DOHH2 (cell line): ENCODE results near the gene CRHR1.

Experiments
- H3F3A ChIP-seq: fragments of 200-600 bp; sonication (generic), shearing (Covaris generic); 2 replicates; pipeline ENCODE4 v1.6.0; 2016; ENCODE audit warnings: antibody characterized with exemption, mild to moderate bottlenecking; ENCODE audit not compliant: control insufficient read depth, insufficient read depth
- H3K27ac ChIP-seq: fragments of 200-600 bp; sonication (generic); 2 replicates; pipeline ENCODE4 v1.5.1; 2014; ENCODE audit warnings: low read depth, mild to moderate bottlenecking, low read length, moderate library complexity
- H3K27me3 ChIP-seq: fragments of 200-600 bp; sonication (generic); 2 replicates; pipeline ENCODE4 v1.6.1; 2014; ENCODE audit warnings: mild to moderate bottlenecking, low read length, mixed read lengths; ENCODE audit not compliant: control insufficient read depth
- H3K36me3 ChIP-seq: fragments of 200-600 bp; sonication (generic); 2 replicates; pipeline ENCODE4 v1.6.1; 2014; ENCODE audit warnings: mild to moderate bottlenecking, low read length, moderate library complexity, mixed read lengths; ENCODE audit not compliant: control insufficient read depth
- H3K4me1 ChIP-seq: fragments of 200-600 bp; sonication (generic); 2 replicates; pipeline ENCODE4 v1.6.1; 2014; ENCODE audit warnings: mild to moderate bottlenecking, low read length, mixed read lengths; ENCODE audit not compliant: control insufficient read depth
- H3K4me2 ChIP-seq: fragments of 200-600 bp; sonication (generic); 2 replicates; pipeline ENCODE4 v1.6.0; 2014; ENCODE audit warnings: mild to moderate bottlenecking, low read length, moderate library complexity
- H3K4me3 ChIP-seq: fragments of 200-600 bp; sonication (generic); 2 replicates; pipeline ENCODE4 v1.5.1; 2014; ENCODE audit warnings: mild to moderate bottlenecking, low read length, mixed read lengths
- H3K79me2 ChIP-seq: fragments of 200-600 bp; sonication (generic); 2 replicates; pipeline ENCODE4 v1.6.1; 2014; ENCODE audit warnings: mild to moderate bottlenecking, low read length, mixed read lengths; ENCODE audit not compliant: control insufficient read depth
- H3K9me2 ChIP-seq: fragments of 200-600 bp; sonication (generic); replicated peaks from 2 replicates; pipeline ENCODE4 v1.6.1; 2014; ENCODE audit warnings: mild to moderate bottlenecking, low read length, mixed read lengths; ENCODE audit not compliant: control insufficient read depth
- H3K9me3 ChIP-seq: fragments of 200-600 bp; sonication (generic); 2 replicates; pipeline ENCODE4 v1.6.1; 2014; ENCODE audit warnings: antibody characterized with exemption, low read length, mixed read lengths; ENCODE audit not compliant: control insufficient read depth, insufficient read depth
- H4K20me1 ChIP-seq: fragments of 200-600 bp; sonication (generic); 2 replicates; pipeline ENCODE4 v1.6.0; 2014; ENCODE audit warnings: low read depth, mild to moderate bottlenecking, antibody characterized with exemption, low read length, moderate library complexity; ENCODE audit not compliant: control insufficient read depth, insufficient read depth
- CTCF ChIP-seq: fragments of 200-600 bp; sonication (generic); IDR thresholded peaks from one replicate; pipeline ENCODE4 v1.5.1; 2014; ENCODE audit warnings: antibody characterized with exemption, mild to moderate bottlenecking, low read depth, low read length; ENCODE audit not compliant: poor library complexity, severe bottlenecking
- EZH2phosphoT487 ChIP-seq: fragments of 200-600 bp; sonication (generic); IDR thresholded peaks from 2 replicates; pipeline ENCODE4 v1.6.1; 2017; ENCODE audit warnings: borderline replicate concordance, mild to moderate bottlenecking, antibody characterized with exemption, low read length, moderate library complexity, mixed read lengths

Gene CRHR1

DNA sequence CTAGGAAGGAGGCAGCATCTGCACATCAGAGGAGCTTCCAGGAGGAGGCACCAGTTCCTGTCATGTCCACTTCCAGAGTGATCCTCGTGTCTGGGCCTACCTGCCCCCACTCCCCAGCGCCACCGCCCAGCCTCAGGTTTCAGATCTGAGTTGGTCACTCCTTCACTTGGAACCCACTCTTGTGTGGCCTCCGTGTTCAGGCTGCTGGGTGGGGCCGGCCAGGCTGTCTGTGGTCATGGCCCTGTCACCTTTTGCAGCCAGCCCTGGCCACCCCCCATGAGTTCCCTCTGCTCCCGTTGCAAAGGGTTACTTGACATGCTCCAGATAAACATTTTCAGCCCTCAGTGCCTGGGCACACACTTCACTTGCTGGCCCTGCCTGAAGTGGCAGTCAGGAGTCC, 33.9 kb downstream of the CRHR1 start:
- Histone ChIP-seq H3F3A (no peaks in the 10 kb centered on the region), H4K20me1 (no peaks in the 10 kb centered on the region; the same call in 1 of the 2 replicates), H3K4me2 (no peak overlapping the region), H3K9me2 (no peaks in the 10 kb centered on the region), H3K36me3 (no peaks in the 10 kb centered on the region), H3K27ac (no peak overlapping the region), H3K4me3 (no peak overlapping the region), H3K27me3 (no peaks in the 10 kb centered on the region), H3K9me3 (no peaks in the 10 kb centered on the region), H3K4me1 (no peaks in the 10 kb centered on the region), H3K79me2 (no peaks in the 10 kb centered on the region)
- TF ChIP-seq CTCF, result no peak
- no peak for TF ChIP-seq EZH2phosphoT487

GRCh38 chr17:45818699-45819098, 34.6 kb downstream of the CRHR1 start:
- Histone ChIP-seq H3K79me2 (no peaks in the 10 kb centered on the region), H3K4me3 (no peak overlapping the region), H3K4me2 (no peak overlapping the region), H4K20me1 (no peaks in the 10 kb centered on the region; the same call in 1 of the 2 replicates), H3K27ac (no peak overlapping the region), H3K36me3 (no peaks in the 10 kb centered on the region), H3K9me3 (no peaks in the 10 kb centered on the region), H3K9me2 (no peaks in the 10 kb centered on the region), H3K27me3 (no peaks in the 10 kb centered on the region), H3K4me1 (no peaks in the 10 kb centered on the region), H3F3A (no peaks in the 10 kb centered on the region)
- TF ChIP-seq CTCF, result no peak
- no peak for TF ChIP-seq EZH2phosphoT487

DNA sequence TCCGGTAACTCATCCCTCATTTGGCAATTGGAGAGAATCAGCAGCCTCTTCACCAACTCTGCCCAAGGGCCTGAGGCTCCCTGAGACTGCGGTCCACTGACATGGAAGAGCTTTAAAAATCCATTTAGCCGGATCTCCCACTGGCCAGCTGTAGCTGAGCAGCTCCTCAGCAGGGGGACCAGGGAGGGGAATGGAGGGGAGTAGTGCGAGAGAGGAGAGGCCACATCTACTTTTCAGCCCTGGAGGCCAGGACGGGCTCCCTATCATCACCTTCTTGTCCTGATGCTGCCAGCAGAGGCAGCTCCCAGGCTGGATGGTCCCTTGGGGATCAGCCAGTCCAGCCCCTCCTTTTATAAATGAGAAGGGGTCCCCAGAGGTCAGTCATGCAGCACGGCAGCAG, 35.5 kb downstream of the CRHR1 start:
- TF ChIP-seq CTCF (no peak), EZH2phosphoT487 (no peak)
- H3K27ac ChIP-seq, result no peak overlapping the region
- no peaks in the 10 kb centered on the region; the same call in 1 of the 2 replicates for H4K20me1 ChIP-seq
- no peaks in the 10 kb centered on the region for H3K4me1 ChIP-seq
- H3K79me2 ChIP-seq, result no peaks in the 10 kb centered on the region
- H3K9me2 ChIP-seq, result no peaks in the 10 kb centered on the region
- H3K9me3 ChIP-seq, result no peaks in the 10 kb centered on the region
- H3K4me3 ChIP-seq, result no peak overlapping the region
- H3K4me2 ChIP-seq, result no peak overlapping the region
- H3F3A ChIP-seq, result no peaks in the 10 kb centered on the region
- no peaks in the 10 kb centered on the region for H3K36me3 ChIP-seq
- H3K27me3 ChIP-seq, result no peaks in the 10 kb centered on the region
